ENCODE measurements around the gene RAB3GAP2.
"Not testable (repeated sequence)": the region's sequence is repeated elsewhere in the genome, so short reads cannot be mapped to it uniquely, and the experiment has no call there.

RAB3GAP2 gene

DNA sequence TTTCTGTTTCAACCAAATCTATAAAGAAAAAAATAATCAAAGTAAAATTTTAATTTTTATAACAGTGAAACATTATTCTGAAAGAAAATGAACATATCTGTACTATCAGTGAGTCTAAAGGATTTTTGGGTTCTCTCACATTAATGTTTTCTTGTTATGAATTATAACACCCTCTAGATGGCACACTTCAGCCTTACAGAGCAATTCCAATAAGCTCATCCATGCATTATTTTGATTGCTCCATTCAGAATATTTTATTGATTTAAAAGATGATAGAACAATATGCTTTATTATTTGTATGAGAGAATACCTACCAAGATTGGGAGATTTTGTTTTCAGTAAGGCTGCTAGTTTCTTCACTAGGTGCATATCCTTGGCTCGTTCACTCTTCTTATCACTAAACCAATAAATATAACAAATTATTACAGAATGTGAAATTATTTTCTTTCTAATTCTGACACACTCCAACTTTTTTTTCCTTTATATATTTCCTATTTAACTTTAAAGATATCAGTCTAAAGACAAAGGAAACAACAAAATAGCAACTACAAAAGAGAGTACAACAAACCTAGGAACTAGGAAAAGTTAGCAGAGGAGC, 82.4 kb downstream of the RAB3GAP2 start:
- DNase-seq, result no peak

DNA sequence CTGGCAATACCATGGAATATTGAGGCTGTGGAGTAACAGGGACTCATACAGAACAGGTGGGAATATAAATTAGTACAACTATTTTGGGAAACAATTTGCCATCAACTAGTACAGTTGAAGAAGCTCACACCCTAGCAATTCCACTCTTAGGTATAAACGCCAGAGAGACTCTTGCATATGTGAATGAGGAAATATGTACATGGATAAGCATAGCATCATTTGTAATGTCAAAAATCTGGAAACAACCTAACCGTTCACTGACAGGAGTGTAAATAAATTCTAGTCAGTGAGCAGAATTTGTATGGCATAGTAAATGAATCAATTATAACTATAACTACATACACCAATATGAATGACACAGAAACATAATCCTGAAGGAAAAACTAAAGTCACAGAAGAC, 83.7 kb downstream of the RAB3GAP2 start:
- DNase-seq, result no peak

GRCh38 chr1:220186752-220187151, 85.5 kb downstream of the RAB3GAP2 start:
- DNase-seq, result no peak

- DNase-seq, result no peak
Observed at GRCh38 chr1:220184506-220184905, 87.7 kb downstream of the RAB3GAP2 start.

GRCh38 chr1:220182656-220183055, 89.6 kb downstream of the RAB3GAP2 start:
- DNase-seq, result no peak

GRCh38 chr1:220182111-220182510, 90.1 kb downstream of the RAB3GAP2 start:
- no peak for DNase-seq

- no peak for DNase-seq
Observed at GRCh38 chr1:220176540-220176939, 95.7 kb downstream of the RAB3GAP2 start.

- no peak for DNase-seq
Observed at GRCh38 chr1:220170836-220171526, 101.3 kb downstream of the RAB3GAP2 start.

GRCh38 chr1:220169887-220170286, 102.4 kb downstream of the RAB3GAP2 start:
- DNase-seq, result not testable (repeated sequence)

DNA sequence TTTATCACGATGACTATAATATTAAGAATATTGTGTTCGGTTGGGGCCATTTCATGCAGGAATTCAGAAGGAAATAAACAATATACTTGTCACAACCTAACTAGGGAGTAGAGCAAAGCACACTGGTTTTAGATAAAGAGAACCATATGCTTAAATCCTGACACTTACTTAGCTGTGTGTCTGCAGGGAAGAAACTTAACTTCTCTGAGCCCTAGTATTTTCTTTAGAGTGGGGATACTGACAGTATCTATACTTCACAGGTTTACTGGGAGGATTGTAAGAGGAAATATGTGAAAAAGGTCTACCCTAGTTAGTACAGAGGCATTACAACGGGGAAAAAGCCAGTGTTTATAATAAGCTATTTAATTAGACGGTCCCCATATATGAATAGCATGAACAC, 105.4 kb downstream of the RAB3GAP2 start:
- DNase-seq, result no peak

DNA sequence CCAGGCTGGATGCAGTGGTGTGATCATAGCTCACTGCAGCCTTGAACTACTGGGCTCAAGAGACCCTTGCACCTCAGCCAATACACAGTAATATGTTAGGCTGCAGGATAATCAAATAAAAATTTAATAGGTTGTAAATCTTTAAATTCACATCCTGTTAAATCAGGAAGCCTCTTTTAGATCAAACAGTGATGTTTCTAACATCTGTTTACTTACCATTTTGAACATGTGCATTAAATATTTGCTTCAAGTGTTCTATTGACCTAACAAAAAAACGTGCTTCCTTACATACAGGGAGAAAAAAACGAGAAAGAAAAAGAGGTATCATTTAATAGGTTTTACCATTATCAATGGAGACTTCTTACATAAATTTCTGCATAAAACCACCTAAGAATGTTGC, 107.7 kb downstream of the RAB3GAP2 start:
- no peak for DNase-seq

- no peak for DNase-seq
Observed at GRCh38 chr1:220164116-220164515, 108.1 kb downstream of the RAB3GAP2 start.

DNA sequence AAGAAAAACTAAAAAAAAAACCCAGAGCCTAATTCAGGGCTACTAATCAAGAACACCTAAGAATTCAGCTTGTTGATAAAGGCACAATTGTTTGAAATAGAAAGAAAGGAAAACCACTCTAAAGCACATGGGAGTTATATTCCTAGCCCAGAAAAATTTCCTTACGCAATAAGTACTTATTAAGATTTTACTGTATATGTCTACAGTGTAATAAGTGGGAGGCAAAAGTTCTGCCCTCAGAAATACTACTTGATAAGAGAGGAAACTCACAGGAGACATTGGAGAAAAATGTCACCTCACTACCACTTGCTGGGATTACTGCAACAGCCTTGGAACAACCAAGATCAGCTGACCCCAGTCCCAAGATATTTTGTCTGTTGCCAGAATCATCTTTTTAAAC, 112.2 kb downstream of the RAB3GAP2 start:
- no peak for DNase-seq

DNA sequence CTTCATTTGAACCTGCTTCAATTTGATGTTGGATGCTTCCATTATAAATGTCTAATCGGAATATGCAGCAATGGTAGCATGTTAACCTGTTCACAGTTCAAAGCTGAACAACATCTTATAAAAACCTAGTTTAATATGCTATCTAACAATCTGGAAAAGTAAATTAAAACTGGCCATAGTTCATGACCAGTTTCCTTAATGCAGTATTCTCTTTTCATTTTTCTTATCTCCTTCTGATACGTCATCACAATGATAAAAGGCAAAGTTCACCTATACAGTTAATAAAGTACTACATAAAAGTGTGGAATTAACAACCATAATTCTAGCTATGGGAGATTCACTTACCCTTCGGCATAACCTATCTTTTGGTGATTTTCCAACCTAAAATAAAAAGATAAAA, 113.2 kb downstream of the RAB3GAP2 start:
- no peak for DNase-seq

- DNase-seq, result not testable (repeated sequence)
Observed at GRCh38 chr1:220158530-220158929, 113.7 kb downstream of the RAB3GAP2 start.

GRCh38 chr1:220157738-220158137, 114.5 kb downstream of the RAB3GAP2 start:
- DNase-seq, result no peak

GRCh38 chr1:220156620-220157146, 115.6 kb downstream of the RAB3GAP2 start:
- no peak for DNase-seq

DNA sequence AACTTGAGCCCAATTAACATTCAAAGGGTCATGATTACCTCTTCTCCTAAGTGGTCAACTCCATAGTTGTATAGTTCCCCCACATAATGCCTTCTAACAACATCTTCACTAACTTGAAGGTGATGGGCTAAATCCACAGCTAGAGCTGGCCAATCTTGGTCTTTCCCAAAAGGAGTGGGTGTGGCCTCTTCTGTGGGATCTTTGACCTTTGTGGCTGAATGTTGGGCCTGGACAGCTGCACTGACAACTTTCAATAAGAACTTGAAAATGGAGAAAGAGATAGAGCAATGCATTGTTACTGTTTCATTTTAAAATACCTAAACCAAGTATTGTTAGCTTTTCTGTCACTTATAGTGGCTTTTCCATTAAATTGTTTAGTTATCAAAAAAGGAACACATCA, 119.1 kb downstream of the RAB3GAP2 start:
- DNase-seq, result no peak

GRCh38 chr1:220151454-220151853, 120.8 kb downstream of the RAB3GAP2 start:
- no peak for DNase-seq

- DNase-seq, result no peak
Observed at GRCh38 chr1:220149742-220150141, 122.5 kb downstream of the RAB3GAP2 start.

- no peak for DNase-seq
Observed at GRCh38 chr1:220144051-220144450, 128.2 kb downstream of the RAB3GAP2 start.

GRCh38 chr1:220139966-220140365, 132.3 kb downstream of the RAB3GAP2 start:
- DNase-seq, result no peak

DNA sequence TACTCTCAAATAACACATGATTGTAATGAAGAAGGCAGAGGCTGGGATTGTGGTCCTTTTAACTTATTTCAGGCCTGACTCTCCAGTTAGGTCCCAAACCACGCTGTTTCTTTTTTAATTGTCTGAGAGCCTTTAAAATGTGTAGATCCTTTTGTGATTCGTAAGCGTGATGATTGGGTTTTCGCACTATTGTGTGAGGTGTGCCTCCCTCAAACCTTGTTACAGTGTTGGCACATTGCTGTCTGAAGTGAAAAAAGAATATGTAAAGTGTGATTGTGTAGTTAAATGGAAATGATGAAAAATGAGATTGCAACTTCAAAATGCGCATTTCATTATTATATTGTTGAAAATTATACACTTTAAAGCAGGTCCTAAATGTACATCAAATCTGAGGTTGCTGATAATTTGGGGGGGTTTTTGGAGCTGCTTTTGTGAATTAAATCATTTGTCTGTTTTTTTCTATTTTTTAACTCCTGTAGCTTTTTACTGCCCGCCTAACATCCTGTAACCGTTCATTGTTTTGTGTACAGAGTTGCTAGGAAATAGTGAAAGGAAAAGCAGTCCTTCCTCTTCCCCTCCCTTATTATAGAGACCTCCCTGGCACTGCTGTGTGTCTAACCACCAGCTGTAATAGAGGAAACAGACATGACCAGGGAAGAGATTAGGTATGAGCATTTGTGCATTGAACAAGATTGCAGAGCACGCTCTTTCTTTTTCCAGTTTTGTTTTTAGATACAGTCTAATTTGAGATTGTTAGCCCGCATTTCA, 135.1 kb downstream of the RAB3GAP2 start:
- no peak for DNase-seq

- DNase-seq, result no peak
Observed at GRCh38 chr1:220135755-220136154, 136.5 kb downstream of the RAB3GAP2 start.
